H1 (cell line): ENCODE measurements around the gene TLK1. TPM values are rescaled to one million over a fixed set of nuclear protein-coding genes. Genes with fewer than 3 reads are reported as not detected.

Experiments
- CTCF ChIA-PET: fragments of 300-600 bp; sonication (Branson Sonifier 250); formaldehyde crosslinking; loops from one replicate; lab custom pipeline; 2021; ENCODE audit not compliant: partially characterized antibody; lab: Charles Lee
- POLR2A ChIA-PET: fragments of 300-600 bp; sonication (Branson Sonifier 250); formaldehyde crosslinking; loops from one replicate; lab custom pipeline; 2021; ENCODE audit warnings: inconsistent platforms; ENCODE audit not compliant: partially characterized antibody; lab: Charles Lee
- DNase-seq, 2 experiments: peaks; one replicate each; pipeline versions ENCODE4 v3.0.0 to v3.0.0-alpha.2; 2010 to 2022; ENCODE audit warnings: low spot score in 2 of 2, low read depth in 1 of 2, mixed read lengths in 1 of 2
- FAIRE-seq: peaks from 2 replicates; lab custom pipeline; 2011; peaks lifted over from hg19 to GRCh38; lab: Jason Lieb, UNC
- H2AFZ ChIP-seq: 2 replicates; pipeline ENCODE4 v1.8.1; 2012; ENCODE audit warnings: low read length, inconsistent platforms
- H2AK5ac ChIP-seq: 2 replicates; pipeline ENCODE4 v1.6.1; 2013; ENCODE audit warnings: low read depth, low read length
- H2BK120ac ChIP-seq: replicated peaks from 2 replicates; pipeline ENCODE3; 2013; ENCODE audit warnings: low read depth, low read length, inconsistent platforms
- H2BK12ac ChIP-seq: 2 replicates; pipeline ENCODE4 v1.6.1; 2013; ENCODE audit warnings: low read depth, low read length
- H2BK15ac ChIP-seq: 2 replicates; pipeline ENCODE4 v1.6.1; 2013; ENCODE audit warnings: low read length
- H2BK20ac ChIP-seq: 2 replicates; pipeline ENCODE4 v1.6.1; 2013; ENCODE audit warnings: low read length
- H2BK5ac ChIP-seq: 2 replicates; pipeline ENCODE4 v1.6.1; 2013; ENCODE audit warnings: low read depth, low read length
- H3K14ac ChIP-seq: 2 replicates; pipeline ENCODE4 v1.6.1; 2013; ENCODE audit warnings: inconsistent platforms; ENCODE audit not compliant: insufficient read length
- H3K18ac ChIP-seq: 2 replicates; pipeline ENCODE4 v1.6.1; 2013; ENCODE audit warnings: low read length; ENCODE audit errors: extremely low read depth
- H3K23ac ChIP-seq: 2 replicates; pipeline ENCODE4 v1.6.1; 2013; ENCODE audit warnings: inconsistent platforms; ENCODE audit not compliant: insufficient read length
- H3K23me2 ChIP-seq: 2 replicates; pipeline ENCODE4 v1.6.1; 2013; ENCODE audit warnings: low read depth, low read length
- H3K27ac ChIP-seq: 2 replicates; pipeline ENCODE4 v1.6.1; 2011; ENCODE audit warnings: low read depth, low read length, inconsistent platforms
- H3K27me3 ChIP-seq, 4 experiments: replicated peaks in 1 of 4; 1 replicate in 1 of 4; 2 replicates in 3 of 4; pipeline versions ENCODE4 v1.6.1 to v1.8.1; 2011 to 2013; ENCODE audit warnings: low read length in 3 of 4, mild to moderate bottlenecking in 3 of 4, inconsistent platforms in 2 of 4, mixed read lengths in 2 of 4, moderate library complexity in 1 of 4; ENCODE audit not compliant: control insufficient read depth in 3 of 4, insufficient read depth in 3 of 4; ENCODE audit errors: extremely low read depth in 1 of 4
- H3K36me3 ChIP-seq, 4 experiments: 2 replicates each; pipeline versions ENCODE4 v1.6.1 to v1.8.1; 2011 to 2013; ENCODE audit warnings: mild to moderate bottlenecking in 4 of 4, low read length in 3 of 4, moderate library complexity in 2 of 4, control low read depth in 1 of 4, inconsistent platforms in 1 of 4; ENCODE audit not compliant: insufficient read depth in 4 of 4, control insufficient read depth in 2 of 4
- H3K4ac ChIP-seq: replicated peaks from 2 replicates; pipeline ENCODE3; 2013; ENCODE audit warnings: low read length, low read depth, mixed read lengths, inconsistent platforms; ENCODE audit not compliant: insufficient read length
- H3K4me1 ChIP-seq, 4 experiments: replicated peaks in 1 of 4; 1 replicate in 1 of 4; 2 replicates in 3 of 4; pipeline versions ENCODE4 v1.6.1 to v1.8.1; 2011 to 2013; ENCODE audit warnings: low read length in 3 of 4, inconsistent platforms in 2 of 4, mixed read lengths in 1 of 4; ENCODE audit not compliant: insufficient read depth in 4 of 4, control insufficient read depth in 3 of 4
- H3K4me2 ChIP-seq, 2 experiments: 2 replicates each; pipeline versions ENCODE4 v1.6.1 to v1.8.1; 2011 to 2013; ENCODE audit warnings: low read depth in 2 of 2, low read length in 2 of 2, control low read depth in 1 of 2, inconsistent platforms in 1 of 2, mild to moderate bottlenecking in 1 of 2; ENCODE audit not compliant: insufficient read depth in 1 of 2
- H3K4me3 ChIP-seq, 4 experiments: fragments of 200-600, 300-600 bp in 1 of 4; sonication (generic), shearing (Covaris generic), sonication (Bioruptor Twin) in 1 of 4; 2 replicates each; pipeline versions ENCODE4 v1.5.1 to v1.8.1; 2011 to 2016; ENCODE audit warnings: low read length in 4 of 4, low read depth in 3 of 4, control low read depth in 2 of 4, inconsistent platforms in 2 of 4, mild to moderate bottlenecking in 2 of 4, mixed read lengths in 1 of 4, moderate library complexity in 1 of 4; ENCODE audit not compliant: insufficient read depth in 2 of 4; ENCODE audit errors: extremely low read depth in 1 of 4
- H3K56ac ChIP-seq: replicated peaks from 2 replicates; pipeline ENCODE3; 2013; ENCODE audit warnings: low read depth, mild to moderate bottlenecking, mixed read lengths, low read length, inconsistent platforms; ENCODE audit not compliant: insufficient read length
- H3K79me1 ChIP-seq: 2 replicates; pipeline ENCODE4 v1.6.1; 2013; ENCODE audit warnings: low read depth, low read length, control low read depth
- H3K79me2 ChIP-seq, 2 experiments: 2 replicates each; pipeline versions ENCODE4 v1.6.1 to v1.8.1; 2012 to 2013; ENCODE audit warnings: low read length in 2 of 2, mild to moderate bottlenecking in 2 of 2, inconsistent platforms in 1 of 2; ENCODE audit not compliant: insufficient read depth in 2 of 2, control insufficient read depth in 1 of 2
- H3K9ac ChIP-seq, 4 experiments: replicated peaks in 1 of 4; 1 replicate in 1 of 4; 2 replicates in 3 of 4; pipeline versions ENCODE4 v1.6.1 to v1.8.1; 2011 to 2013; ENCODE audit warnings: low read depth in 3 of 4, low read length in 3 of 4, control low read depth in 2 of 4, mild to moderate bottlenecking in 2 of 4, moderate library complexity in 2 of 4, inconsistent platforms in 1 of 4; ENCODE audit errors: extremely low read depth in 1 of 4
- H3K9me3 ChIP-seq, 2 experiments: 2 replicates each; pipeline versions ENCODE4 v1.6.1 to v1.8.1; 2012 to 2013; ENCODE audit warnings: mild to moderate bottlenecking in 2 of 2, moderate library complexity in 2 of 2, control low read depth in 1 of 2, inconsistent platforms in 1 of 2, low read depth in 1 of 2, low read length in 1 of 2, mixed read lengths in 1 of 2; ENCODE audit not compliant: insufficient read depth in 2 of 2
- H4K20me1 ChIP-seq, 2 experiments: replicated peaks in 1 of 2; 2 replicates each; pipeline versions ENCODE3 to v1.8.1; 2011 to 2013; ENCODE audit warnings: inconsistent platforms in 2 of 2, low read length in 2 of 2, mild to moderate bottlenecking in 1 of 2; ENCODE audit not compliant: insufficient read depth in 2 of 2, control insufficient read depth in 1 of 2
- H4K5ac ChIP-seq: 2 replicates; pipeline ENCODE4 v1.6.1; 2013; ENCODE audit warnings: low read length, low read depth, mixed read lengths, inconsistent platforms; ENCODE audit not compliant: insufficient read length
- H4K8ac ChIP-seq: 2 replicates; pipeline ENCODE4 v1.8.0; 2013; ENCODE audit warnings: mild to moderate bottlenecking, moderate library complexity, low read length, inconsistent platforms; ENCODE audit not compliant: insufficient read depth; ENCODE audit errors: extremely low read depth
- H4K91ac ChIP-seq: replicated peaks from 2 replicates; pipeline ENCODE3; 2013; ENCODE audit warnings: low read length, mixed read lengths, inconsistent platforms; ENCODE audit not compliant: insufficient read length
- KDM1A ChIP-seq: fragments of 200-600, 300-600 bp; sonication (generic); IDR thresholded peaks from 2 replicates; pipeline ENCODE4 v1.7.1; 2016; ENCODE audit warnings: mild to moderate bottlenecking, low read length, borderline replicate concordance
- WGBS, 2 experiments: shearing (Covaris generic) in 1 of 2; methylation state at CpG; one replicate each; pipeline versions ENCODE4 v1.1.6 to v1.1.7; 2013 to 2015; ENCODE audit warnings: low lambda C conversion rate in 2 of 2, mixed read lengths in 2 of 2, inconsistent platforms in 1 of 2, low coverage in 1 of 2, missing lambda C conversion rate in 1 of 2; ENCODE audit not compliant: insufficient replicate concordance in 2 of 2, insufficient coverage in 1 of 2, insufficient read length in 1 of 2; ENCODE audit errors: extremely low coverage in 1 of 2, missing lambda C conversion rate in 1 of 2; 5-methylcytosine and 5-hydroxymethylcytosine counted together
- polyA plus RNA-seq, 7 experiments: library from polyadenylated mRNA; depleted of rRNA in 3 of 7; stranded (reverse) in 5 of 7; unstranded in 2 of 7; fragments of >200 nt in 5 of 7; fragments of 200-250 nt in 2 of 7; gene quantifications; 1 replicate in 5 of 7; 2 replicates in 1 of 7; 4 replicates in 1 of 7; pipeline versions ENCODE4 v1.2.1 to v1.2.3, GENCODE V29; 2011 to 2013; ENCODE audit warnings: missing spikeins in 2 of 7, mixed read lengths in 2 of 7
- total RNA-seq: library from RNA; stranded (reverse); fragmentation: NEBNext Ultra II Directional; extraction: Animal tissue kit (Norgen Biotek cat#: 25700); gene quantifications from 2 replicates; pipeline ENCODE4 v1.2.1, GENCODE V29; 2021

The TLK1 gene
- total and polyA plus RNA-seq, 2 of the 8 experiments (the other 6 are each of a cell fraction or from before 2014, with no cell fraction given): 11.2 to 102 TPM

DNA sequence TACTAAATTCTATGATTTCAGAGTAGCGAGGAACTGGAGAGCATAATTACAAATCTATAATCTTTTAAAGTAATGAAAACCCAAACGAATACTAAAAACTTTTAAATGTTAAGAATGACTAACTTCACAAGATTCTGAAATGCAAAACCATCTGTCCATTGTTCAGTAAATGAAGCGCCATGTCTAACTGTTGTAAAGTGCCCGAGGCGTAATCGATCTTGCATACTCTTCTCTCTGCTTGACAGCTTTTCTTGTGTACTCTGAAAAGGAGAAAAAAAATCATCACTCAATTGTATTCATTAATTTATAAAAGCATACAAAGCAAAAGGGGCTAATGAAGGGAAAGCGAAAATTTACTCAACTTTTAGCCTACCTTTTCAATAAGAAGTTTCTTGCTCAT lies 111.0 kb downstream of the TLK1 start:
- H3K27ac ChIP-seq: no peak overlapping the region
- H3K56ac ChIP-seq: no peak overlapping the region
- H3K18ac ChIP-seq: no peak overlapping the region
- no peak overlapping the region for H3K4ac ChIP-seq
- CTCF ChIA-PET: interaction anchor here (1.4 kb wide), 1 partner anchor 36 kb away, joined by 3 read pairs; no protein-coding TSS in a partner anchor
- H3K4me1 ChIP-seq: peaks cover 0 to 10% (median 2%) of the 10 kb centered on the region in 4 experiments; a peak in 3 of 7 replicates
- no peak overlapping the region for H2BK120ac ChIP-seq
- H4K8ac ChIP-seq: no peak overlapping the region
- FAIRE-seq (no peak), DNase-seq (no peak)
- H3K27me3 ChIP-seq: no peaks in the 10 kb centered on the region
- H2BK15ac ChIP-seq: no peak overlapping the region
- no peak overlapping the region for H4K5ac ChIP-seq
- H2AK5ac ChIP-seq: no peak overlapping the region
- H3K9me3 ChIP-seq: no peaks in the 10 kb centered on the region
- H2BK12ac ChIP-seq: no peak overlapping the region
- H3K14ac ChIP-seq: no peak overlapping the region
- H4K91ac ChIP-seq: no peak overlapping the region
- peaks cover 0 to 44% (median 20%) of the 10 kb centered on the region in 4 experiments; a peak in 5 of 8 replicates for H3K36me3 ChIP-seq
- H4K20me1 ChIP-seq: no peaks in the 10 kb centered on the region
- H3K23ac ChIP-seq: no peak overlapping the region
- POLR2A ChIA-PET: no interaction called here
- H2AFZ ChIP-seq: no peak overlapping the region
- H3K79me1 ChIP-seq: no peaks in the 10 kb centered on the region
- H2BK20ac ChIP-seq: no peak overlapping the region
- H2BK5ac ChIP-seq: no peak overlapping the region
- no peak overlapping the region for H3K9ac ChIP-seq
- no peak overlapping the region for H3K4me2 ChIP-seq
- no peaks in the 10 kb centered on the region for H3K79me2 ChIP-seq
- no peaks in the 10 kb centered on the region for H3K23me2 ChIP-seq
- WGBS, 2 experiments: 94% methylated on average over 7 of the region's 7 CpGs; no CpG with 5 or more reads in 1 of the 2 experiments
- no peak overlapping the region for H3K4me3 ChIP-seq
- no peak for TF ChIP-seq KDM1A
